Ovary (tissue), 9 donors: Measurements from ENCODE around the gene TINAG. TPM values are rescaled to one million over a fixed set of nuclear protein-coding genes. Genes with fewer than 3 reads are reported as not detected.

Source experiments
- DNase-seq, 5 donors: peaks; one replicate each; pipeline ENCODE4 v3.0.0-alpha.2; 2019 to 2020
- H3K27ac ChIP-seq, 2 donors: fragments of 200-600 bp; one replicate each; pipeline versions ENCODE4 v1.5.1 to v1.8.0; 2019 to 2022
- H3K27me3 ChIP-seq: fragments of 200-600 bp; one replicate; pipeline ENCODE4 v1.8.0; 2022
- H3K36me3 ChIP-seq: fragments of 200-600 bp; sonication (generic); one replicate; pipeline ENCODE4 v1.5.1; 2019
- H3K4me1 ChIP-seq: one replicate; pipeline ENCODE4 v1.8.1; 2013; ENCODE audit warnings: mild to moderate bottlenecking, moderate library complexity; ENCODE audit not compliant: insufficient read depth
- H3K4me3 ChIP-seq: fragments of 200-600 bp; sonication (generic); one replicate; pipeline ENCODE4 v1.5.1; 2017
- H3K9me3 ChIP-seq, 2 donors: fragments of 200-600 bp in 1 of 2; sonication (generic) in 1 of 2; one replicate each; pipeline versions ENCODE4 v1.5.1 to v1.8.1; 2013 to 2019; ENCODE audit warnings: mild to moderate bottlenecking in 1 of 2, moderate library complexity in 1 of 2
- CTCF ChIP-seq, 3 donors: fragments of 450-650 bp in 2 of 3; fragments of 200-600 bp in 1 of 3; IDR thresholded peaks; one replicate each; pipeline versions ENCODE4 v1.5.1 to v1.8.0; 2016 to 2022; ENCODE audit warnings: antibody characterized with exemption in 3 of 3, mild to moderate bottlenecking in 1 of 3
- EP300 ChIP-seq: sonication (generic); formaldehyde crosslinking; IDR thresholded peaks from one replicate; pipeline ENCODE4 v1.6.1; 2017; ENCODE audit warnings: antibody characterized with exemption
- POLR2A ChIP-seq: fragments of 450-650 bp; IDR thresholded peaks from one replicate; pipeline ENCODE4 v1.6.1; 2017; ENCODE audit warnings: antibody characterized with exemption, mild to moderate bottlenecking, moderate library complexity
- WGBS, 3 donors: extraction: QIAGEN DNeasy Blood & Tissue Kit in 1 of 3; methylation state at CpG; one replicate each; pipeline versions ENCODE4 v1.1.5 to v1.1.7; 2013 to 2017; 5-methylcytosine and 5-hydroxymethylcytosine counted together
- intact Hi-C, 4 donors: fragments of 100-400 bp; cut with DNase I; formaldehyde crosslinking; loops; one replicate each; pipeline versions ENCODE4 v1.11.0 to v1.15.1; 2022 to 2023
- polyA plus RNA-seq, 2 donors: library from polyadenylated mRNA; stranded (reverse); fragments of 200-250 nt in 1 of 2; fragments of 350-450 nt in 1 of 2; fragmentation: Illumina TruSeq in 1 of 2; extraction: RNeasy Lipid Tissue Mini Kit (QIAGEN cat#74804) in 1 of 2; gene quantifications; one replicate each; pipeline ENCODE4 v1.2.3, GENCODE V29; 2013 to 2014
- total RNA-seq, 7 donors: library from RNA; depleted of rRNA in 2 of 7; stranded (reverse); fragments of >200 nt in 2 of 7; fragmentation: NEBNext Ultra II Directional in 3 of 7; extraction: Animal tissue kit (Norgen Biotek cat#: 25700) in 3 of 7; gene quantifications; one replicate each; pipeline versions ENCODE4 v1.1.0 to v1.2.4, GENCODE V29; 2016 to 2023
- donor health status: DM: no; HTN: no; CAD: no; lungs with moderate emphysema.
- donor health status: DM: no; HTN: no; CAD: no.
- donor health status: Bipolar disorder and iron deficiency.
- donor health status: DM: yes; HTN: yes; CAD: no.
- donor health status: DM: no; HTN: no; CAD: no.
- donor health status: DM: yes; HTN: yes; CAD: no.

Gene TINAG
- total and polyA plus RNA-seq, 9 donors: not detected

DNA sequence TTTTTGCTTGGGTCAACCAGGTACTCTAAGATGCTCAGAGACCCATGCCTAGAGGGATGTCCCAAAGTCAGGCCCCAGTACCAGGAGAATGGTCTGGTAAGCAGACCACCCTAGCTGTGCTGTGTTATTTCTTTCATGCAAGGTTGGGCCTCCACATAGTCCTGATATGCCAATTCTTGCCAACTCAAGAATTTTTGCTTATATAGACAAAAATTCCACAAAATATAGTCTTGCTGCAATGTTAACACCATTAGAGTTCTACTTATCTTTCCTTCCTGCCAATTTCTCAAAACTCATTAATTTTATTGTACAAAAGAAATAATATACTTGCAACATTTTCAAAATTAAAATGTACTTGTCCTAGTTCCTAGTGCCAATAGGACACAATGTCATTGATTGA is 33.9 kb upstream of the TINAG start:
- Histone ChIP-seq H3K27me3 (no peaks in the 10 kb centered on the region), H3K4me3 (no peak overlapping the region), H3K9me3 (no peaks in the 10 kb centered on the region), H3K4me1 (no peaks in the 10 kb centered on the region), H3K36me3 (no peaks in the 10 kb centered on the region), H3K27ac (no peak overlapping the region)
- no peak for DNase-seq
- TF ChIP-seq CTCF (IDR thresholded peaks at IDR 0.05): no peak
- no peak for TF ChIP-seq EP300
- no peak for TF ChIP-seq POLR2A
- intact Hi-C loops: no loop called here

GRCh38 chr6:54282186-54282585 is 26.1 kb upstream of the TINAG start:
- TF ChIP-seq POLR2A (no peak), CTCF (IDR thresholded peaks at IDR 0.05) (no peak), EP300 (no peak)
- H3K4me3 ChIP-seq: no peak overlapping the region

DNA sequence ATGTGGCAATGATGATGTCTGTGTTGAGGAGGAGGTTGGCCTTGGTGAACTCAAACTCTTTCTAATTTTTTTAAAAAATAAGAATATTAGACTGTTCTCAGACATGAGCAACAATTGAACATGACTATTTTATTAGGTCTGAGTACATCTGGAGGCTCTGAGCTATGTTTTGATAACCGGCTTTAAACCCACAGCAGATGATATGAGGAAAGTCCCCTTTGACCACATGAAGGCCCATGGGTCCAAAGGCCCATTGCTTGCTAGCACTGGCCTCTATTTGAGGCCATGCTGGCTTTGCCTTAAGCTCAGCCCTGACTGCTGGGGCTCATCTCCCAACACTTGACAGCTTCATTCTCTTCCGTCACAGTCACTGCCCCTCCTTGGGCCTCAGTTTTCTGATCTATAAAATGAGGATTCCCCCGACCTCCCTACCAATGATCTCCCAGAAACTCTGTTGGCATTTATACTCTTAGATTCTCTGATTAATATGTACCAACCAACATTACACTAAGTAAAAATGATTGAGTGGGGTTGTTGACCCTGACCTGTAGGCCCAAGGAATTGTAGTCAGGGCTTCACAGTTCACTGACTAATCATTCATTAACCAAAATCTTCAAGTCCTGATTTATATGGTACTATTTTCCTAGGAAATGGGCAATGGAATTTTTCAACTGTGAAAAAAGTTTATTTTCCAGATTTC is 23.9 kb upstream of the TINAG start:
- Histone ChIP-seq H3K27me3 (no peaks in the 10 kb centered on the region), H3K36me3 (no peaks in the 10 kb centered on the region), H3K4me1 (no peaks in the 10 kb centered on the region), H3K27ac (no peak overlapping the region), H3K9me3 (no peaks in the 10 kb centered on the region), H3K4me3 (no peak overlapping the region)
- DNase-seq: no peak
- WGBS, 3 donors: 66 to 72% (median 72%) methylated on average over 3 of the region's 3 CpGs
- TF ChIP-seq CTCF (IDR thresholded peaks at IDR 0.05): no peak
- TF ChIP-seq EP300: no peak
- no peak for TF ChIP-seq POLR2A
- intact Hi-C loops: no loop called here

More at GRCh38 chr6:54282186-54282585, 26.1 kb upstream of the TINAG start:
- intact Hi-C loops: no loop called here
- no peak for DNase-seq
- no peak overlapping the region for H3K27ac ChIP-seq
- 74 to 86% (median 75%) methylated on average over 1 of the region's 1 CpG for WGBS, 3 donors
- H3K36me3 ChIP-seq: no peaks in the 10 kb centered on the region
- H3K9me3 ChIP-seq: no peaks in the 10 kb centered on the region
- no peaks in the 10 kb centered on the region for H3K27me3 ChIP-seq
- H3K4me1 ChIP-seq: no peaks in the 10 kb centered on the region

- H3K4me3 ChIP-seq: no peak overlapping the region
- H3K9me3 ChIP-seq: no peaks in the 10 kb centered on the region
- H3K27me3 ChIP-seq: no peaks in the 10 kb centered on the region
- intact Hi-C loops: no loop called here
- DNase-seq: no peak
- no peaks in the 10 kb centered on the region for H3K36me3 ChIP-seq
- 75 to 87% (median 76%) methylated on average over 3 of the region's 3 CpGs for WGBS, 3 donors
- TF ChIP-seq POLR2A: no peak
- TF ChIP-seq EP300: no peak
- TF ChIP-seq CTCF (IDR thresholded peaks at IDR 0.05): no peak
- no peaks in the 10 kb centered on the region for H3K4me1 ChIP-seq
- no peak overlapping the region for H3K27ac ChIP-seq
These were observed 22.6 kb upstream of the TINAG start for GRCh38 chr6:54285595-54285994.
